ENCODE measurements around the gene FERD3L.

Gene FERD3L

DNA sequence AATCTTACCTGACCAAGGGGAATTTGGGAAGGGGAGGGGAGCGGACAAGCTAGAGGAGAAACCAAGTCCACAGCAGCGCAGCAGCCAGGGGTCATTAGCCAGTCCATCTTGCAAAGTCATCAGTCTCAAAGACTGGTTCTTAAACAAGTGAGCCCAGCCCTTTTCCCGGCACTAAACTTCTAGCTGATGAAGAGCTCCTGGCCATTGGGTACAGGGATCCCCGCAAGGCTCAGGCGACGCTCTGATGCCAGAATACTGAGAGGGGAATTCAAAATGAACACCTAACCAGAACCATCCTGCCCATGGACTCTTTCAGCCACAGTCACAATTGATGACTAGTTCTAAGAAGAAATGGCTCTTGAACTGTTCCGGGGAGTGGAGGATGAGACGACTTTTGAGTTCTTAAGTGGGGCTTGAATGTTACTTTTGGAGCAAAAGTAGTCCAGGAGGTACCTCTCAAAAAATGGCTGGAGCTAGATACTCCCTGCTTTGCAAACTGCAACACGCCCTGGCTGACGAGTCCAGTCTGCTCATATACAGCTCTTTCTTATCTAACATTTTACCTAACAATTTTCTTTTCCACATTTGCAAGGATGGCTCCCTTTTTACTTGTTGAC is 25.2 kb downstream of the FERD3L start:
- TF ChIP-seq GATA2 (IDR thresholded peaks at IDR 0.05; ENCODE audit: low read depth, low read length) = no peak
- no peak for TF ChIP-seq GATA3 (IDR thresholded peaks at IDR 0.05; ENCODE audit: low read depth, low read length)

DNA sequence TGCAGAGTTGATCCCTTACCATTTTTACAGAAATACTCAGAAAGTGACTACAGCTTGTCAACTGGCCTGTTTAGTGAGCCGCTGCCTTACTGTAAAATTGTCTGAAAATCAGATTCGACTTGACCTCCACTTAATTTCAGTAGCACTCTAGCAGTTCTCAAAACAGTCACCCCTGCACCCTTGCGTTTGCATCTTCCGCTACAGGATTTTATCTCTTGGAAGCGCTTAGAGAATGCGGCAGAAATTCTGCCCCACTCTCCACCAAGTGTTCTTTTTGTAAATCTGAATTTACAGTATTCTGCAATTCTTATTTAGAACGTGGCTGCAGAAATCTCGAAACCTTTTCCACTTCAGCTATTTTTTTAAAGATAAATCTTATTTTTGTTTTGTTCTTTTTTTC is 25.8 kb downstream of the FERD3L start:
- TF ChIP-seq GATA2 (IDR thresholded peaks at IDR 0.05; ENCODE audit: low read depth, low read length) (no peak), GATA3 (IDR thresholded peaks at IDR 0.05; ENCODE audit: low read depth, low read length) (no peak)

DNA sequence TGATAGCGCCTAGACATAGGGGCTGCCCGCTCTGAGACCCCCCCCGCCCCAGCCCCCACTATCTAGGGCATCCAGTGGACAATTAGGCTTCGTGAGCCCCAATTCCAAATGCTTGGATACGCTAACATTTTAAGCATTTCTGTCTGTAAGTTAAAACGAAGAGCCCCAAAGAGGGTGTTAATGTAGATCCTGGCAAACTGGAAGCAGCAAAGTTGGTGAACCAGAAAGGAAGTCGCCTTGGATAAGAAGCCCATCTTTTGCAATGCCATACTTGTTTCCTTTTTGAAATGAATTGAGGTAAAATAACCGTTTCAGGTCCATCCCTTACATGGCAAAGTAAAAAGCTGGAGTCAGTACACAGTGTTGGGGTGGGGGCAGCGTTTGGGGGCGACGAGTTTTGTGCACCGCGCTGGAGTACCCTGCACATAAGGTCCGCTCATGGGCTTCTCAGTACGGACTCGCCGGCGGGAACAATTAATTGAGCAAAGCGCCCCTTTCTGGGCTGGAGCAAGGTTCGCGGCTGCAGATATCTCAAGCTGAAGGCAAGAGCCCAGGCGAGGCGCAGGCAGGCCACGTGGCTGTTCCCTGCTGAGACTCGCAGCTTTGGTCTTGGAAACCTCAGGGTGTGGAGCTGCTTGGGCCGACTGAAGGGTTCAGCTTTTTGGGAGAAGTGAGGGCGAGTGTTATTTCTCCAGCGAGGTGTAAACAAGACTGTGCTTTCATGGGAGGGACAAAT is 26.4 kb downstream of the FERD3L start:
- no peak for TF ChIP-seq GATA3 (IDR thresholded peaks at IDR 0.05; ENCODE audit: low read depth, low read length)
- no peak; the same call in 1 of the 2 replicates for TF ChIP-seq GATA2 (IDR thresholded peaks at IDR 0.05; ENCODE audit: low read depth, low read length)

DNA sequence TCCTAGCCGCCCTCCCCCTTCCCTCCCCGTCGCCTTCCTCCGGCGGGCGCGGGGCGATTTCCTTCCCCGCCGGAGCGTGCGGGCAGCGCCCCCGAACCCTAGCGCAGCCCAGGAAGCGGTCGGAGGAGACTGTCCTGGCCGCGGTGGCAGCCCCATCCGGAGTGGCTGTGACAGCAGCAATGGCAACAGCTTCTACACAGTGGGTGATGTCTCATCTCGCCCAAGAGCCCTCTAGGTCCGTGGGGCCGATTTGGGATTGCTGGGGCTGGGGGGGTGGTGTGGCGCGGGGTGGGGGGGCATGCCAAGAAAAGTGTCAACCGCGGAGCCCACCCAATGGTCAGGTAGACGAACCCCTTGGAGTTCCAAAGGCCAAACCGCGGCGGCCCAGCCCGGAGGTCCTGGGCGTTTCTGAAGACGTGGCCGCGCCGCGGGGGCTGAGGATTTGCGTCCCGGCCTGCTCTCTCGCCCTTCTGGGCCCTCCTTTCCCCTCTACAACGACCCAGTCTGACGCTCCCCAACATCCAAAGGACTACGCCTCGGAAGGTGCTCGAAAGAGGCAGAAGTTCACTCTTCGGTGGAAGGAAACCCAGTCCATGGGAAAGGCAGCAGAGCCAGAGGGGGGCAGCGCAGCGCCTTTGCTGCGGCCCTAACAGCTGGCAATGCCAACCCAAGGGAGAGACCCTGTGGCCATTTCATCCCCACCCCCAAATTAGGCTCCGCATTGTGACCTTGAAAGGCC is 27.2 kb downstream of the FERD3L start:
- TF ChIP-seq GATA3 (IDR thresholded peaks at IDR 0.05; ENCODE audit: low read depth, low read length) (no peak), GATA2 (IDR thresholded peaks at IDR 0.05; ENCODE audit: low read depth, low read length) (no peak)

DNA sequence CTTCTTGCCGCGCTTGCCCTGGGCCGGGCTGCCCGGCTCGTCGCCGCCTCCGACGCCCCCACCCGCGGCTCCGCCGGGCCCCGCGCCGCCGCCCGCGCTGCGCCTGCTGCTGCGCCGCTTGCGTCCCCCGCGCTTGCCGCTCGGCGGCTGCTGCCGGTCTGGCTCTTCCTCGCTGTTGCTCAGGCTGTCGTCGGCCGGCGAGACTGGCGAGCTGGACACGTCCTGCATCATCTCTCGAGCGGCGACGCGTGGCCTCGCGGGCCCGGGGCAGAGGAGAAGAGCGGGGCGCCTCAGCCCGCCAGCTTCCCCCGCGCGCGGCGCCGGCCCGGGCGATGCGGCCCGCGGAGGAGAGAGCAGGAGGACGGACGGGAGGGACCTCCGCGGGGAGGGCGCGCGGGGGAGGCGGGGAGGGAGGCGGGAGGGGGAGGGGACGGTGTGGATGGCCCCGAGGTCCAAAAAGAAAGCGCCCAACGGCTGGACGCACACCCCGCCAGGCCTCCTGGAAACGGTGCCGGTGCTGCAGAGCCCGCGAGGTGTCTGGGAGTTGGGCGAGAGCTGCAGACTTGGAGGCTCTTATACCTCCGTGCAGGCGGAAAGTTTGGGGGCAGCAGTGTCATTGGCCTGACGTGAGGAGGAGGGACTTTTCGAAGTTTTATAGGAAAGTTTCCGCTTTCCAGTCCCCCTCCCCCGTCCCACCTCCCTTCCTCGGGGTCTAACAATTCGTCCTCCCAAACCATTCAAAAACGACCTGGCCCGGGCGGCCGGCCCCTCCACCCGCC is 27.9 kb downstream of the FERD3L start, which contains the start of gene TWIST1:
TSS of gene TWIST1 (minus strand) at position 546 of the 779 bp plus-strand sequence. CDS start at position 231, 315 bp downstream.
- TF ChIP-seq GATA3 (IDR thresholded peaks at IDR 0.05; ENCODE audit: low read depth, low read length) (no peak), GATA2 (IDR thresholded peaks at IDR 0.05; ENCODE audit: low read depth, low read length) (no peak)

DNA sequence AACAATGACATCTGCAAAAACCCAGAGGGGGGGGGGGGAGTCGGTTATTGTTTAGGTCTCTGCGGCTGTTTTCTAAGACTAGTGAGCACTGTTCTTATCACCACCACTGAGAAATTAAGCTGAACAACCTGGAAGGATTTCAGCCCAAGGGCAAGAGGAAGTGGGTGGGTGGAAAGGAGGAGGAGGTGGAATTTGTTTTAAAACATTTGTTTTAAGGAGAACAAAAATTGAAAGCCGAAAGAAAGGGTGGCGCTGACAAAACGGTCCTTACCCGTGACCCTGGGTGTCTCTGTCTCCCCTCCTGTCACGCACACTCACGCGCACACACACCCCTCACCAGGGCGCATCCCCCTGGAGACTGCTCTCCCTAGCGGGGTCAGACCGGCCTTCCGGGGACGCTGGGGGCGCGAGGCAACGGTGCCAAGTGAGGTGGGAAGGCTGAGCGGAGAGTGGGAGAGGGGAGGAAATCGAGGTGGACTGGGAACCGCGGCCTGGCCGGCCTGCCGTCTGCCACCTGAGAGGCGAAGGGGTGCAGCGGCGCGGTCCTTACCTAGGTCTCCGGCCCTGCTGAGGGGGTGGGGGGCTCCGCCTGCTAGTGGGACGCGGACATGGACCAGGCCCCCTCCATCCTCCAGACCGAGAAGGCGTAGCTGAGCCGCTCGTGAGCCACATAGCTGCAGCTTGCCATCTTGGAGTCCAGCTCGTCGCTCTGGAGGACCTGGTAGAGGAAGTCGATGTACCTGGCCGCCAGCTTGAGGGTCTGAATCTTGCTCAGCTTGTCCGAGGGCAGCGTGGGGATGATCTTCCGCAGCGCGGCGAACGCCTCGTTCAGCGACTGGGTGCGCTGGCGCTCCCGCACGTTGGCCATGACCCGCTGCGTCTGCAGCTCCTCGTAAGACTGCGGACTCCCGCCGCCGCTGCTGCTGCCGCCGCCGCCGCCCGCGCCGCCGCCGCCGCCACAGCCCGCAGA is 28.8 kb downstream of the FERD3L start:
- TF ChIP-seq GATA3 (IDR thresholded peaks at IDR 0.05; ENCODE audit: low read depth, low read length) (no peak), GATA2 (IDR thresholded peaks at IDR 0.05; ENCODE audit: low read depth, low read length) (0 out of 2 replicates have a peak, but pooled peaks have one; percentile 32)

DNA sequence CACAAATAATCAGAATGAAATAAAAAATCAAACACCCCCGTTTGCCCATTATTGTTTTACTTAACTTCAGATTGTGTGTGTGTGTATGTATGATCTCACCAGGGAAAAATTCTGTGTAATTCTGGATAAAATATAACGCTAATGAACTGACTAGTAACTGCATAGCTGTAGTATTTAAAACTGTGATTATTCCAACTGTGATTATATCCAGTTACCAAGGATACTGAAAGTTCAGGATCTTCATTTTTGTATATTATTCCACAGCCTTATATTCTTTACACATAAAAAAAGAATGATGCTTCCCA is 30.7 kb downstream of the FERD3L start:
- no peak for TF ChIP-seq GATA3 (IDR thresholded peaks at IDR 0.05; ENCODE audit: low read depth, low read length)
- no peak for TF ChIP-seq GATA2 (IDR thresholded peaks at IDR 0.05; ENCODE audit: low read depth, low read length)

DNA sequence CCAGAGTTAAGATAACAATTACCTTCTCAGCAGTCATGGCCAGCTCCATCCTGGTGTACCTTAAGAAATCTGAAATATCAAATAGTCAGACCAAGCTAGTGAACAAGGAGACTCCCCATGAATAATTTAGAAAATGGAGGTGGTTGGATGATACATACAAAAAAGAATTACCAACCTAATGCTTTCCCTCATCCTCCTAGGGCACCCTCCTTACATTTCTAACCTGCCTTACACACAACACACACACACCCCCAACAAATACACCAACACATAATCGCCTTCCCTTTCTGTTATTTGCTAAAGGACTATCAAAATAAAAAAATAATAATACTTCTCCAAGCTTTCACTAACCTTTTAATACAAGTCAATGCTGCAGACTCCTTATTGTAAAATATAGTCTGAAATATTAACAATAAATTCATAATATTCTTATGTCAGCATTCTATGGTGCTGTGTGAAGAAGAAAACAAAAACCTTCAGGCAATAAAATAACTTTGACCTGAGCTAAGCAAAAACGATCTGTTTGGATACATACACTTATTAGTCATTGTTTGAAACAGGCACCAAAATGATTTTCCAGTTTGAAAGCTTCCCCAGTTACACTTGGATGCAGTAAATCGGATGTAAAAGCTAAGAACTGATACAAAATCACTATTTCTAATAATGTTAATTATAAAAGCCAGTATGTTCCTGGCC is 31.2 kb downstream of the FERD3L start:
- TF ChIP-seq GATA3 (IDR thresholded peaks at IDR 0.05; ENCODE audit: low read depth, low read length) (no peak), GATA2 (IDR thresholded peaks at IDR 0.05; ENCODE audit: low read depth, low read length) (no peak)

DNA sequence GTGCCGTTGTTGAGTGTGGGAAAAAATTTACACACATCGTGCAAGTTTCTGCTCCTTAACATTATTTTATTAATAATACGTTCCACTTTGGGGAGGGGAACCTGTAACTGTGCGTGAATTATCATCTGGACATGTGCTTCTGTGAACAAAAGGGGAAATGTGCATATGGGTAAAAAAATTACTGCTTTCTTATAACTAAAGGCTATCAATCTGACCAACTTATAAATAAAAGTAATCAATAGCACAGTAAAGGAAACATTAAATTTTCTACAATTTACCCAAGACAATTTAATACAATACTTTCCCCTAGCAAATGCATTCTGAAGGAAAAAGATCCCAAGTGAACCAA is 32.2 kb downstream of the FERD3L start:
- TF ChIP-seq GATA3 (IDR thresholded peaks at IDR 0.05; ENCODE audit: low read depth, low read length) = no peak
- no peak for TF ChIP-seq GATA2 (IDR thresholded peaks at IDR 0.05; ENCODE audit: low read depth, low read length)

DNA sequence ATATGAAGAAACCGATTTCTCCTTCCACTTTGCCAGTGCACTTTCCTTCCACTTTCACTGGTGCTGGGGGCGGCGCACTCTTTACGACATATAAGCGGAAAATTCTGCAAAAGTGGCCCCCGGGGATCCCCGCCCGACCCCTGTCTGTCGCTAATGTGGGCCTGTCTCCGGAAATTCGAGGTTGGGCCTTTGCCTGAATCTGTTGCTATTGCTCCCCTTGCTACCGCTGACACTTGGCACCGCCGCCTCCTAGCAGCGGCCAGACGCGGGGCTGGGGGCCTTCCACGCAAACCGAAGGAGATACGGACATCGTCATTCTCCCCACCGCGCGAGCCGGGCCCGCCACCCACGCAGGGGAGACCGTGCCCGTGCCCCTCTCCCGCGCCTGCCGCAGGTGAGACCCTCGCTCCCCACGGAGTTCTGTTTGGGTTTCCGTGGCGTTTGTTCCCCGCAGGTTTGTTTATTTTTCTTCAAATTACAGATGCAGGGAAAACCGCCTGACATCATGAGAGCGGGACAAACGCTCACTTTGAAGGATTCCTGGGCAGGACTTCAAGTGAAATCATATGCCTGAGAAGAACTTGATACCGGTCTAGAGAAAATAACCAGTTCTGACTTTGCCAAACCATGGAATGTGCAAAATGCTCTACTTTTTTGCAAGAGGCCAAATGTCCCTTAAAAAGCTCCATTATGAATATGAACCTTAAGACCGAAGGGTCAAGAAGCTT is 32.8 kb downstream of the FERD3L start:
- no peak for TF ChIP-seq GATA3 (IDR thresholded peaks at IDR 0.05; ENCODE audit: low read depth, low read length)
- TF ChIP-seq GATA2 (IDR thresholded peaks at IDR 0.05; ENCODE audit: low read depth, low read length) = no peak

DNA sequence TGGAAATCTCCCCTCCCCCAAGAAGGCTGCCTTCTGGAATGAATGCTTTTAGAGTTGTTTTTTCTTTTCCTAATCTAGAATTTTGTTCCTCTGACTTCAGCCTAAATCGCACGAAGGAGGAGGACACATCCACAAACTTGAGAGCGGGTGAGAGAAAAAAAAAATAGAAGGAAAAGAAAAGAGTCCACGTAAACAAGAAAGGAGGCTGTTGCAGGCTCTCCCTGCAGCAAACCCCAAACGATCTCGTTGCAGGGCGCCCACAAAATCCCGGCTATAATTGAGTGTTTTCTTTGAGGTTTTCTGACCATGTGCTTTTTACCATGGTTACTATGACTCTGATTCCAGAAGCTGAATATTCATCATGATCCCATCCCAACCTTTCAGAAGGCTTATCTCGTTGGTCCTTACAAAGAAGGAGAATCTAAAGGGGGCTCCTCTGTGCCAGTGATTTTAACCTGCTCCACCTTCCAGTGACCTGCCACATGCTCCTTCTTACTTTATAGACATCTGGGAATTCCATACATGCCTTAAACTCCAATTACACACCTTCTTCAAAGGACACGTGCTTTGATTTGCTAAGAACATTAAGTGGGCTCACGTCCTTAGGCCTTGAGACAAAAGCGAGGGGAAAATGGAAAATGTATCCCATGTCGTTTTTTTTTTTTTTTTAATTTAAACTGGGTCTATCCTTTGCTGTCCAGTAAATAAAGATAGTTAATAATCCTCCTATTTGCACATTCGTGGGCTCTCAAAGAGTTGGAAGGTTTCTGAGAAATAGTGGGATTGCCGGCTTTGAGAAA is 33.5 kb downstream of the FERD3L start:
- TF ChIP-seq GATA3 (IDR thresholded peaks at IDR 0.05; ENCODE audit: low read depth, low read length) (no peak), GATA2 (IDR thresholded peaks at IDR 0.05; ENCODE audit: low read depth, low read length) (no peak)
